Mesendoderm (in vitro differentiated cells): ENCODE results near the gene TBL1X.
A peak's percentile ranks its signal among the peaks of the same experiment; 100 is the strongest.

Experiments
- DNase-seq: peaks from one replicate; pipeline ENCODE4 v3.0.0; 2013
- H2AK5ac ChIP-seq: 2 replicates; pipeline ENCODE4 v1.6.1; 2013; ENCODE audit warnings: low read length, inconsistent platforms
- H2BK120ac ChIP-seq: 2 replicates; pipeline ENCODE4 v1.6.1; 2013; ENCODE audit warnings: low read depth, mild to moderate bottlenecking, low read length, moderate library complexity, mixed read lengths
- H2BK15ac ChIP-seq: replicated peaks from 2 replicates; pipeline ENCODE4 v1.6.1; 2013; ENCODE audit warnings: low read depth, mild to moderate bottlenecking, moderate library complexity
- H2BK5ac ChIP-seq: 2 replicates; pipeline ENCODE4 v1.6.1; 2013; ENCODE audit warnings: low read length, inconsistent platforms
- H3K18ac ChIP-seq: 2 replicates; pipeline ENCODE4 v1.6.1; 2013; ENCODE audit warnings: mild to moderate bottlenecking, low read length, mixed read lengths
- H3K23ac ChIP-seq: one replicate; pipeline ENCODE4 v1.6.1; 2013; ENCODE audit warnings: low read length
- H3K27ac ChIP-seq: 2 replicates; pipeline ENCODE4 v1.5.1; 2013; ENCODE audit warnings: low read depth, mild to moderate bottlenecking, inconsistent platforms, low read length, moderate library complexity
- H3K27me3 ChIP-seq: 2 replicates; pipeline ENCODE4 v1.6.1; 2013; ENCODE audit warnings: low read length, control low read depth, mild to moderate bottlenecking, inconsistent platforms; ENCODE audit not compliant: insufficient read depth, poor library complexity
- H3K36me3 ChIP-seq: 2 replicates; pipeline ENCODE4 v1.6.1; 2013; ENCODE audit warnings: low read length, inconsistent platforms; ENCODE audit not compliant: control insufficient read depth, insufficient read depth
- H3K4ac ChIP-seq: one replicate; pipeline ENCODE4 v1.6.1; 2013; ENCODE audit warnings: low read depth, mild to moderate bottlenecking, low read length, moderate library complexity
- H3K4me1 ChIP-seq: 2 replicates; pipeline ENCODE4 v1.6.1; 2013; ENCODE audit warnings: low read depth, low read length, inconsistent platforms; ENCODE audit not compliant: control insufficient read depth
- H3K4me2 ChIP-seq: 2 replicates; pipeline ENCODE4 v1.6.1; 2013; ENCODE audit warnings: low read length
- H3K4me3 ChIP-seq: 2 replicates; pipeline ENCODE4 v1.5.1; 2013; ENCODE audit warnings: mild to moderate bottlenecking, low read length
- H3K56ac ChIP-seq: one replicate; pipeline ENCODE4 v1.6.1; 2013; ENCODE audit warnings: low read length
- H3K79me1 ChIP-seq: 2 replicates; pipeline ENCODE4 v1.6.1; 2013; ENCODE audit warnings: low read length, inconsistent platforms
- H3K79me2 ChIP-seq: 2 replicates; pipeline ENCODE4 v1.6.1; 2013; ENCODE audit warnings: mild to moderate bottlenecking, low read length; ENCODE audit not compliant: control insufficient read depth, insufficient read depth
- H3K9ac ChIP-seq: 2 replicates; pipeline ENCODE4 v1.6.1; 2013; ENCODE audit warnings: low read length, inconsistent platforms
- H4K5ac ChIP-seq: one replicate; pipeline ENCODE4 v1.6.1; 2013; ENCODE audit warnings: low read length
- H4K8ac ChIP-seq: one replicate; pipeline ENCODE4 v1.6.1; 2013; ENCODE audit warnings: low read depth, mild to moderate bottlenecking, control low read depth, low read length, moderate library complexity
- WGBS: extraction: QIAGEN DNeasy Blood & Tissue Kit; methylation state at CpG from one replicate; pipeline ENCODE4 v1.1.7; 2013; ENCODE audit warnings: low lambda C conversion rate, missing lambda C conversion rate; ENCODE audit not compliant: insufficient coverage; ENCODE audit errors: extremely low coverage; 5-methylcytosine and 5-hydroxymethylcytosine counted together

TBL1X gene

DNA sequence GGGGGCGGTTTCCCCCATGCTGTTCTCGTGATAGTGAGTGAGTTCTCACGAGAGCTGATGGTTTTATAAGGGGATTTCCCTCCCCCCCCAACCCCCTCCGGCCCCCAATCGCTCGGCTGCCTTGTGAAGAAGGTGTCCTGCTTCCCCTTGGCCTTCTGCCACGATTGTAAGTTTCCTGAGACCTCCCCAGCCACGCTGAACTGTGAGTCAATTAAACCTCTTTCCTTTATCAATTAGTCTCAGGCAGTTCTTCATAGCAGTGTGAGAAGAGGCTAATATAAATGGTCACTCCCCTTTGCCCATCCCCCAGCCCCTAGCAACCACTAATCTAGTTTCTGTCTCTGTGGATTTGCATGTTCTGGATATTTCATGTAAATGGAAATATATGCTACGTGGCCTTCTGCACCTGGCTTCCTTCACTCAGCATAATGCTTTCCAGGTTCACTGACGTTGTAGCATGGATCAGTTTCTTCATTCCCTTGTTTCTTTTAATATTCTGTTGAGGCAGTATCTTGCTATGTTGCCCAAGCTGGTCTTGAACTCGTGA lies 284.4 kb downstream of the TBL1X start:
- Histone ChIP-seq H2BK120ac (no peak overlapping the region), H4K5ac (no peak overlapping the region), H2BK5ac (no peak overlapping the region), H3K27me3 (no peaks in the 10 kb centered on the region), H3K18ac (no peak overlapping the region), H3K36me3 (no peaks in the 10 kb centered on the region), H3K4me3 (no peak overlapping the region), H3K4me1 (no peaks in the 10 kb centered on the region), H2AK5ac (no peak overlapping the region), H3K4ac (no peak overlapping the region), H3K9ac (no peak overlapping the region), H3K56ac (no peak overlapping the region), H2BK15ac (no peak overlapping the region), H3K79me2 (no peaks in the 10 kb centered on the region), H3K27ac (no peak overlapping the region), H4K8ac (no peak overlapping the region), H3K4me2 (no peak overlapping the region), H3K23ac (no peak overlapping the region), H3K79me1 (no peaks in the 10 kb centered on the region)
- no peak for DNase-seq
- no CpG with 5 or more reads among the region's 11 CpGs for WGBS

DNA sequence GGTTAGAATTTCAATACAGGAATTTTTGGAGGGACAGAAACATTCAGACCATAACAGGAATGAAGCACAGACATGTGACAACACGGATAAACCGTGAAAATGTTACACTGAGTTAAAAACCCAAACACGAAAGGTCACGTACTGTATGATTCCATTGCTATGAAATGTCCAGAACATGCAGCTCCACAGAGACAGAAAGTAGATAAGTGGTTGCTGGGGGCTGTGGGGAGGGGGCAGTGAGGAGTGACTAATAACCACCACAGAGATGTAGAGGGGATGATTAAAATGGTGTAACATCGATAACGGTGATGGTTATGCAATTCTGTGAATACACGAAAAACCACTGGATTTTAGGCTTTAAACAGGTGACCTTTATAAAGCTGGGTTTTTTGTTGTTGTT lies 292.5 kb downstream of the TBL1X start:
- DNase-seq = no peak
- no peak overlapping the region for H2BK120ac ChIP-seq
- H2AK5ac ChIP-seq = no peak overlapping the region
- no peaks in the 10 kb centered on the region for H3K4me1 ChIP-seq
- H2BK15ac ChIP-seq = no peak overlapping the region
- H3K79me2 ChIP-seq = no peaks in the 10 kb centered on the region
- H3K23ac ChIP-seq = no peak overlapping the region
- no peak overlapping the region for H3K4me3 ChIP-seq
- WGBS = no CpG with 5 or more reads among the region's 7 CpGs
- no peak overlapping the region for H3K27ac ChIP-seq
- no peaks in the 10 kb centered on the region for H3K27me3 ChIP-seq
- H3K36me3 ChIP-seq = no peaks in the 10 kb centered on the region
- no peak overlapping the region for H3K56ac ChIP-seq
- no peaks in the 10 kb centered on the region for H3K79me1 ChIP-seq
- H3K4ac ChIP-seq = no peak overlapping the region
- H3K4me2 ChIP-seq = no peak overlapping the region
- H3K9ac ChIP-seq = no peak overlapping the region
- H4K8ac ChIP-seq = no peak overlapping the region
- no peak overlapping the region for H3K18ac ChIP-seq
- H2BK5ac ChIP-seq = no peak overlapping the region
- H4K5ac ChIP-seq = no peak overlapping the region

DNA sequence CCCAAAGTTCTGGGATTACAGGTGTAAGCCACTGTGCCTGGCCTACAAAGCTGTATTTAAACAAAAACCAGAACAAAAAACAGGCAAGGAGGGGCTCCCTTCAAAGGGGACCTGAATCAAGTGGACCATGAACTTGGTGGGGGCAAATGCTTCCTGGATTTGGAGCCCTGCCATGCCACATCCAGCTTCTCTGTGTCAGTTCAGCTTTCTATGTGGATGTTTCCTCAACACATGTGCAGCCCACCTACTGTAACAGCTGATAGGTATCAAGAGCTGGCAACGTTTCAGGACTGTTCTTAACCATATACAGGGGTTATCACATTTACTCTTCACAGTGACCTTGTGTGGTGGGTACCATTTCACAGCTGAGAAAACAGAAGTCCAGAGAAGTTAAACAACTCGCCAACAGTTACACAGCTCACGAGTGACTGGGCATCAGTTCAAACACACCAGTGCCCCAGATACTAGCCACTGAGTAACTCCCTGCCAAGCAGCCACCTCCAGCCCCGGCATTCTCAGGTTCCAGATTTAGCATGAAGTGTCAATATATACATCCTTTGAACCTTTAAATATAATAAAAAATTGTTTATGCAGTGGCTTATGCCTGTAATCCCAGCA lies 293.3 kb downstream of the TBL1X start:
- H2BK5ac ChIP-seq = no peak overlapping the region
- H2BK15ac ChIP-seq = no peak overlapping the region
- no peak overlapping the region for H3K4ac ChIP-seq
- H4K8ac ChIP-seq = no peak overlapping the region
- H3K23ac ChIP-seq = no peak overlapping the region
- H3K27me3 ChIP-seq = no peaks in the 10 kb centered on the region
- no peak overlapping the region for H4K5ac ChIP-seq
- no CpG with 5 or more reads among the region's 4 CpGs for WGBS
- no peaks in the 10 kb centered on the region for H3K36me3 ChIP-seq
- H3K79me1 ChIP-seq = no peaks in the 10 kb centered on the region
- H2BK120ac ChIP-seq = no peak overlapping the region
- no peak overlapping the region for H3K4me2 ChIP-seq
- no peaks in the 10 kb centered on the region for H3K79me2 ChIP-seq
- H3K9ac ChIP-seq = no peak overlapping the region
- H3K4me1 ChIP-seq = no peaks in the 10 kb centered on the region
- H3K56ac ChIP-seq = no peak overlapping the region
- no peak overlapping the region for H2AK5ac ChIP-seq
- H3K4me3 ChIP-seq = no peak overlapping the region
- no peak overlapping the region for H3K27ac ChIP-seq
- no peak overlapping the region for H3K18ac ChIP-seq
- DNase-seq = no peak

GRCh38 chrX:9759337-9759736 lies 294.5 kb downstream of the TBL1X start:
- Histone ChIP-seq H3K18ac (no peak overlapping the region), H3K36me3 (no peaks in the 10 kb centered on the region), H3K4me2 (no peak overlapping the region), H4K8ac (no peak overlapping the region), H2BK15ac (no peak overlapping the region), H3K4ac (no peak overlapping the region), H2AK5ac (no peak overlapping the region), H3K9ac (no peak overlapping the region), H3K79me2 (no peaks in the 10 kb centered on the region), H4K5ac (no peak overlapping the region), H2BK5ac (no peak overlapping the region), H3K56ac (no peak overlapping the region), H3K4me3 (no peak overlapping the region), H3K79me1 (no peaks in the 10 kb centered on the region), H2BK120ac (no peak overlapping the region), H3K23ac (no peak overlapping the region), H3K27ac (no peak overlapping the region), H3K4me1 (no peaks in the 10 kb centered on the region), H3K27me3 (no peaks in the 10 kb centered on the region)
- no CpG with 5 or more reads among the region's 8 CpGs for WGBS
- DNase-seq = no peak

DNA sequence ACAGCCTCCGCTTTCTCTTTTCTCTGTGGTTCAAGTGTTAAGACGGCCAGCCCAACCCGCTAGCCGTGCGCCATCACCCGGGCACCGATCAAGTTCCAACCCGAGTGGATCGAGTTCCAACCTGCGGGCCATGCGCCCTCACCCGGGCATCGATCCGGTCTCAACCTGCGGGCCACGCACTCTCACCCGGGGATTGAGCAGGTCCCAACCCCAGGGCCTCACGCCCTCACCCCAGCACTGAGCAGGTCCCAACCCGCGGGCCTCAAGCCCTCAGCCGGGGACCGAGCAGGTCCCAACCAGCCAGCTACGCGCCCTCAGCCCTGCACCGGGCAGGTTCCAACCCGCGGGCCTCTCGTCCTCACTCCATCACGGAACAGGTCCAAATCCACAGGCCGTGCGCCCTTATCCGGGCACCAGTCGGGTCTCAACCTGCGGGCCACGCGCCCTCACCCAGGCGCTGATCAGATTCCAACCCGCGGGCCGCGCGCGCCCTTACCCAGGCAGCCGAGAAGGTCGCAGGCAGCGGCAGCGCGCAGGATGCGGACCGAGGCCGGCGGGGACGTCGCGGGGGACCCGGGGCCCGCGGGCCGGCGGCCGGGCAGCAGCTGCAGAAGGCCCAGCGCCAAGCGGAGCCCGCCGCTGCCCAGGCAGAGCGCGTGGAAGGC lies 300.3 kb downstream of the TBL1X start:
- no peaks in the 10 kb centered on the region for H3K27me3 ChIP-seq
- H2BK120ac ChIP-seq = no peak overlapping the region
- H3K4ac ChIP-seq = no peak overlapping the region
- no peak overlapping the region for H4K8ac ChIP-seq
- no peak overlapping the region for H3K23ac ChIP-seq
- peak overlapping the region; percentile 24 for H3K4me3 ChIP-seq
- H3K36me3 ChIP-seq = no peaks in the 10 kb centered on the region
- no peaks in the 10 kb centered on the region for H3K79me1 ChIP-seq
- H3K9ac ChIP-seq = peak overlapping the region; percentile 68
- no peaks in the 10 kb centered on the region for H3K79me2 ChIP-seq
- H3K56ac ChIP-seq = peak overlapping the region; percentile 85
- DNase-seq = peak; percentile 42
- no peak overlapping the region for H2BK5ac ChIP-seq
- peak overlapping the region; percentile 2 for H3K18ac ChIP-seq
- H3K27ac ChIP-seq = no peak overlapping the region
- H2BK15ac ChIP-seq = no peak overlapping the region
- no peak overlapping the region for H2AK5ac ChIP-seq
- WGBS = no CpG with 5 or more reads among the region's 67 CpGs
- no peaks in the 10 kb centered on the region for H3K4me1 ChIP-seq
- H3K4me2 ChIP-seq = peak overlapping the region; percentile 25
- no peak overlapping the region for H4K5ac ChIP-seq
